Tibial artery (tissue), 4 donors: ENCODE data around the gene PI4KA.

ENCODE experiments used
- DNase-seq, 2 donors: peaks; one replicate each; pipeline ENCODE4 v3.0.0-alpha.2; 2019
- H3K27ac ChIP-seq, 2 donors: fragments of 200-600 bp; sonication (generic) in 1 of 2; 1 replicate in 1 of 2; 2 replicates in 1 of 2; pipeline ENCODE4 v1.5.1; 2018 to 2019; ENCODE audit warnings: mild to moderate bottlenecking in 1 of 2
- H3K27me3 ChIP-seq, 2 donors: fragments of 200-600 bp; sonication (generic) in 1 of 2; one replicate each; pipeline versions ENCODE4 v1.5.1 to v1.6.0; 2016 to 2019
- H3K36me3 ChIP-seq, 3 donors: fragments of 200-600 bp; sonication (generic) in 2 of 3; one replicate each; pipeline ENCODE4 v1.5.1; 2016 to 2019; ENCODE audit warnings: mild to moderate bottlenecking in 2 of 3
- H3K4me1 ChIP-seq, 4 donors: fragments of 200-600 bp; sonication (generic) in 2 of 4; 1 replicate in 3 of 4; 2 replicates in 1 of 4; pipeline ENCODE4 v1.5.1; 2016 to 2019
- H3K4me3 ChIP-seq, 2 donors: fragments of 200-600 bp; sonication (generic) in 1 of 2; 1 replicate in 1 of 2; 2 replicates in 1 of 2; pipeline ENCODE4 v1.5.1; 2018 to 2019; ENCODE audit warnings: mild to moderate bottlenecking in 2 of 2
- H3K9me3 ChIP-seq, 3 donors: fragments of 200-600 bp; sonication (generic) in 1 of 3; one replicate each; pipeline ENCODE4 v1.5.1; 2016 to 2019
- CTCF ChIP-seq, 2 experiments: fragments of 200-600 bp in 1 of 2; fragments of 450-650 bp in 1 of 2; IDR thresholded peaks; one replicate each; pipeline ENCODE4 v1.5.1; 2017 to 2019; ENCODE audit warnings: antibody characterized with exemption in 2 of 2, mild to moderate bottlenecking in 1 of 2, moderate library complexity in 1 of 2
- intact Hi-C: fragments of 100-400 bp; cut with DNase I; formaldehyde crosslinking; loops from one replicate; pipeline ENCODE4 v1.15.0; 2023; ENCODE audit warnings: low total_unique reads

The PI4KA gene

GRCh38 chr22:20853236-20853660 lies 5.4 kb downstream of the PI4KA start:
- Histone ChIP-seq H3K4me1 (peaks cover 0 to 24% (median 18%) of the 10 kb centered on the region in 4 donors), H3K27me3 (no peaks in the 10 kb centered on the region), H3K36me3 (no peaks in the 10 kb centered on the region), H3K27ac (no peak overlapping the region), H3K9me3 (no peaks in the 10 kb centered on the region), H3K4me3 (no peak overlapping the region)
- intact Hi-C loops: no loop called here
- TF ChIP-seq CTCF (IDR thresholded peaks at IDR 0.05): no peak
- no peak for DNase-seq

- Histone ChIP-seq H3K4me1 (peaks cover 0 to 19% (median 15%) of the 10 kb centered on the region in 4 donors), H3K36me3 (no peaks in the 10 kb centered on the region), H3K27ac (no peak overlapping the region), H3K27me3 (no peaks in the 10 kb centered on the region), H3K4me3 (no peak overlapping the region), H3K9me3 (no peaks in the 10 kb centered on the region)
- no peak for TF ChIP-seq CTCF (IDR thresholded peaks at IDR 0.05)
- no peak for DNase-seq
- intact Hi-C loops: no loop called here
Measured at GRCh38 chr22:20852503-20852902, 6.1 kb downstream of the PI4KA start.

GRCh38 chr22:20852076-20852475 lies 6.5 kb downstream of the PI4KA start:
- no peak for DNase-seq
- H3K27me3 ChIP-seq: no peaks in the 10 kb centered on the region
- H3K4me3 ChIP-seq: no peak overlapping the region
- intact Hi-C loops: no loop called here
- no peaks in the 10 kb centered on the region for H3K9me3 ChIP-seq
- H3K36me3 ChIP-seq: no peaks in the 10 kb centered on the region
- peaks cover 0 to 15% (median 10%) of the 10 kb centered on the region in 4 donors for H3K4me1 ChIP-seq
- no peak for TF ChIP-seq CTCF (IDR thresholded peaks at IDR 0.05)
- H3K27ac ChIP-seq: no peak overlapping the region

GRCh38 chr22:20847318-20847822 lies 11.2 kb downstream of the PI4KA start:
- Histone ChIP-seq H3K4me3 (no peak overlapping the region), H3K9me3 (no peaks in the 10 kb centered on the region), H3K36me3 (no peaks in the 10 kb centered on the region), H3K27ac (no peak overlapping the region), H3K4me1 (no peaks in the 10 kb centered on the region), H3K27me3 (no peaks in the 10 kb centered on the region)
- intact Hi-C loops: no loop called here
- TF ChIP-seq CTCF (IDR thresholded peaks at IDR 0.05): no peak
- no peak for DNase-seq

GRCh38 chr22:20844055-20845037 lies 14.3 kb downstream of the PI4KA start:
- no peaks in the 10 kb centered on the region for H3K27me3 ChIP-seq
- H3K27ac ChIP-seq: no peak overlapping the region
- H3K9me3 ChIP-seq: no peaks in the 10 kb centered on the region
- no peaks in the 10 kb centered on the region for H3K36me3 ChIP-seq
- no peaks in the 10 kb centered on the region for H3K4me1 ChIP-seq
- TF ChIP-seq CTCF (IDR thresholded peaks at IDR 0.05): no peak
- DNase-seq: no peak
- intact Hi-C loops: no loop called here
- H3K4me3 ChIP-seq: no peak overlapping the region
